Natural killer cell (primary cell): ENCODE measurements around the gene RRAS. TPM values are rescaled to one million over a fixed set of nuclear protein-coding genes. Genes with fewer than 3 reads are reported as not detected.

Experiments
- ATAC-seq, 3 donors: fragments of 150-1000 bp in 2 of 3; fragments of 200-7000 bp in 1 of 3; cut with Tn5 transposase; 1 replicate in 1 of 3; 2 replicates in 2 of 3; pipeline ENCODE4 v1.10.0; 2021; ENCODE audit warnings: mild to moderate bottlenecking in 2 of 3, moderate library complexity in 2 of 3
- DNase-seq, 2 donors: peaks; one replicate each; pipeline versions ENCODE4 v3.0.0 to v3.0.0-alpha.2; 2013 to 2021; ENCODE audit warnings: mixed read lengths in 1 of 2
- H3K27ac ChIP-seq: one replicate; pipeline ENCODE4 v1.5.1; 2013; ENCODE audit warnings: mild to moderate bottlenecking, low read length
- H3K27me3 ChIP-seq: one replicate; pipeline ENCODE4 v1.6.1; 2013; ENCODE audit warnings: low read length; ENCODE audit not compliant: control insufficient read depth, insufficient read depth
- H3K36me3 ChIP-seq: one replicate; pipeline ENCODE4 v1.6.1; 2013; ENCODE audit warnings: low read length; ENCODE audit not compliant: control insufficient read depth, insufficient read depth
- H3K4me1 ChIP-seq: one replicate; pipeline ENCODE4 v1.6.1; 2013; ENCODE audit warnings: low read length; ENCODE audit not compliant: control insufficient read depth, insufficient read depth
- H3K4me3 ChIP-seq: one replicate; pipeline ENCODE4 v1.5.1; 2013; ENCODE audit warnings: low read length
- H3K9me3 ChIP-seq: one replicate; pipeline ENCODE4 v1.6.1; 2013; ENCODE audit warnings: low read length; ENCODE audit not compliant: control insufficient read depth, insufficient read depth
- H3K27ac Mint-ChIP-seq, 2 donors: one replicate each; pipeline ENCODE4 v1.8.0; 2022; ENCODE audit warnings: mild to moderate bottlenecking in 2 of 2, mixed read lengths in 2 of 2, moderate library complexity in 1 of 2
- H3K27me3 Mint-ChIP-seq, 2 donors: one replicate each; pipeline ENCODE4 v1.8.0; 2022; ENCODE audit warnings: low read depth in 2 of 2, mixed read lengths in 2 of 2
- H3K36me3 Mint-ChIP-seq: one replicate; pipeline ENCODE4 v1.8.0; 2022; ENCODE audit warnings: mixed read lengths
- H3K4me1 Mint-ChIP-seq, 2 donors: one replicate each; pipeline ENCODE4 v1.8.0; 2022; ENCODE audit warnings: mixed read lengths in 2 of 2
- H3K4me3 Mint-ChIP-seq: one replicate; pipeline ENCODE4 v1.8.0; 2022; ENCODE audit warnings: mild to moderate bottlenecking, moderate library complexity, mixed read lengths
- H3K9me3 Mint-ChIP-seq, 2 donors: one replicate each; pipeline ENCODE4 v1.8.0; 2022; ENCODE audit warnings: mixed read lengths in 2 of 2
- WGBS: methylation state at CpG from one replicate; pipeline ENCODE4 v1.1.7; 2013; ENCODE audit warnings: missing lambda C conversion rate; ENCODE audit not compliant: insufficient coverage; 5-methylcytosine and 5-hydroxymethylcytosine counted together
- intact Hi-C: fragments of 100-400 bp; cut with micrococcal nuclease; formaldehyde crosslinking; loops from one replicate; pipeline ENCODE4 v1.14.2; 2022
- total RNA-seq, 4 donors: library from RNA; stranded (reverse); fragments of 120-200 nt in 1 of 4; gene quantifications; one replicate each; pipeline versions ENCODE4 v1.2.3 to v1.2.4, GENCODE V29; 2013 to 2022
- TF ChIP-seq, protein P1 (sequence below): fragments of 200-600 bp; IDR thresholded peaks from one replicate; pipeline ENCODE4 v1.8.0; 2022; ENCODE audit warnings: antibody characterized with exemption

Gene RRAS
- total RNA-seq, 3 donors from 2014 or later (not counting 1 experiment from before 2014, with no cell fraction given), result 2.0 to 7.7 (median 5.9) TPM

GRCh38 chr19:49652551-49653465, 12.9 kb upstream of the RRAS start:
- Mint-ChIP-seq H3K27ac (no peak overlapping the region), H3K36me3 (no peaks in the 10 kb centered on the region), H3K4me1 (peaks cover 20 to 30% of the 10 kb centered on the region in 2 donors), H3K27me3 (no peaks in the 10 kb centered on the region), H3K9me3 (no peaks in the 10 kb centered on the region), H3K4me3 (no peak overlapping the region)
- H3K4me3 ChIP-seq, result no peak overlapping the region
- no peak overlapping the region for H3K27ac ChIP-seq
- peaks cover 65% of the 10 kb centered on the region for H3K36me3 ChIP-seq
- no peaks in the 10 kb centered on the region for H3K9me3 ChIP-seq
- peaks cover 28% of the 10 kb centered on the region for H3K4me1 ChIP-seq
- no peak for ATAC-seq
- WGBS, result 98% methylated on average over 58 of the region's 58 CpGs
- DNase-seq, result no peak
- no peaks in the 10 kb centered on the region for H3K27me3 ChIP-seq
- TF ChIP-seq, protein P1, sequence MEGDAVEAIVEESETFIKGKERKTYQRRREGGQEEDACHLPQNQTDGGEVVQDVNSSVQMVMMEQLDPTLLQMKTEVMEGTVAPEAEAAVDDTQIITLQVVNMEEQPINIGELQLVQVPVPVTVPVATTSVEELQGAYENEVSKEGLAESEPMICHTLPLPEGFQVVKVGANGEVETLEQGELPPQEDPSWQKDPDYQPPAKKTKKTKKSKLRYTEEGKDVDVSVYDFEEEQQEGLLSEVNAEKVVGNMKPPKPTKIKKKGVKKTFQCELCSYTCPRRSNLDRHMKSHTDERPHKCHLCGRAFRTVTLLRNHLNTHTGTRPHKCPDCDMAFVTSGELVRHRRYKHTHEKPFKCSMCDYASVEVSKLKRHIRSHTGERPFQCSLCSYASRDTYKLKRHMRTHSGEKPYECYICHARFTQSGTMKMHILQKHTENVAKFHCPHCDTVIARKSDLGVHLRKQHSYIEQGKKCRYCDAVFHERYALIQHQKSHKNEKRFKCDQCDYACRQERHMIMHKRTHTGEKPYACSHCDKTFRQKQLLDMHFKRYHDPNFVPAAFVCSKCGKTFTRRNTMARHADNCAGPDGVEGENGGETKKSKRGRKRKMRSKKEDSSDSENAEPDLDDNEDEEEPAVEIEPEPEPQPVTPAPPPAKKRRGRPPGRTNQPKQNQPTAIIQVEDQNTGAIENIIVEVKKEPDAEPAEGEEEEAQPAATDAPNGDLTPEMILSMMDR, result no peak
- intact Hi-C loops, result no loop called here

- DNase-seq (no peak), ATAC-seq (no peak)
- intact Hi-C loops, result no loop called here
- Histone ChIP-seq H3K27ac (no peak overlapping the region), H3K4me3 (no peak overlapping the region), H3K9me3 (no peaks in the 10 kb centered on the region), H3K27me3 (no peaks in the 10 kb centered on the region), H3K36me3 (peaks cover 60% of the 10 kb centered on the region), H3K4me1 (peaks cover 28% of the 10 kb centered on the region)
- H3K4me3 Mint-ChIP-seq, result no peak overlapping the region
- no peaks in the 10 kb centered on the region for H3K27me3 Mint-ChIP-seq
- TF ChIP-seq, protein P1, result no peak
- H3K27ac Mint-ChIP-seq, result no peak overlapping the region
- WGBS, result 98% methylated on average over 110 of the region's 110 CpGs
- no peaks in the 10 kb centered on the region for H3K36me3 Mint-ChIP-seq
- no peaks in the 10 kb centered on the region for H3K9me3 Mint-ChIP-seq
- H3K4me1 Mint-ChIP-seq, result peaks cover 20 to 26% of the 10 kb centered on the region in 2 donors
Measured at GRCh38 chr19:49651820-49652550, 12.0 kb upstream of the RRAS start.

DNA sequence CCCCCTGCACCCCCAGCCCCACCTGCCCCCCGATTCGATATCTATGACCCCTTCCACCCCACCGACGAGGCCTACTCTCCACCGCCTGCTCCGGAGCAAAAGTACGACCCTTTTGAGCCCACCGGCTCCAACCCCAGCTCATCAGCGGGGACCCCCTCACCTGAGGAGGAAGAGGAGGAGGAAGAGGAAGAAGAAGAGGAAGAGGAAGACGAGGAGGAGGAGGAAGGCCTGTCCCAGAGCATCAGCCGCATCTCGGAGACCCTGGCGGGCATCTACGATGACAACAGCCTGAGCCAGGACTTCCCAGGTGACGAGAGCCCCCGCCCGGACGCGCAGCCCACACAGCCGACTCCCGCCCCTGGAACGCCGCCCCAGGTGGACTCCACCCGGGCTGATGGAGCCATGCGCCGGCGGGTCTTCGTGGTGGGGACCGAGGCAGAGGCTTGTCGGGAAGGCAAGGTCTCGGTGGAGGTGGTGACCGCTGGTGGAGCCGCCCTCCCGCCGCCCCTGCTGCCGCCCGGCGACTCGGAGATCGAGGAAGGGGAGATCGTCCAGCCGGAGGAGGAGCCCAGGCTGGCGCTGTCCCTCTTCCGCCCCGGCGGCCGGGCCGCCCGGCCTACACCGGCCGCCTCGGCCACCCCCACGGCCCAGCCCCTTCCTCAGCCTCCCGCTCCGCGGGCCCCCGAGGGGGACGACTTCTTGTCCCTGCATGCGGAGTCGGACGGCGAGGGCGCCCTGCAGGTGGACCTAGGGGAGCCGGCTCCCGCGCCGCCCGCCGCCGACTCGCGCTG, 11.3 kb upstream of the RRAS start:
- Histone ChIP-seq H3K27me3 (no peaks in the 10 kb centered on the region), H3K36me3 (peaks cover 60% of the 10 kb centered on the region), H3K4me1 (peaks cover 21% of the 10 kb centered on the region), H3K27ac (no peak overlapping the region), H3K9me3 (no peaks in the 10 kb centered on the region), H3K4me3 (no peak overlapping the region)
- intact Hi-C loops, result no loop called here
- ATAC-seq (no peak), DNase-seq (no peak)
- H3K27me3 Mint-ChIP-seq, result no peaks in the 10 kb centered on the region
- no peak overlapping the region for H3K4me3 Mint-ChIP-seq
- TF ChIP-seq, protein P1, result no peak
- H3K27ac Mint-ChIP-seq, result no peak overlapping the region
- H3K36me3 Mint-ChIP-seq, result no peaks in the 10 kb centered on the region
- H3K9me3 Mint-ChIP-seq, result no peaks in the 10 kb centered on the region
- peaks cover 14 to 20% of the 10 kb centered on the region in 2 donors for H3K4me1 Mint-ChIP-seq
- WGBS, result 98% methylated on average over 69 of the region's 72 CpGs
